SKM-1 (cell line): ENCODE measurements around the gene ANKRD13D.
"Not testable (repeated sequence)": the region's sequence is repeated elsewhere in the genome, so short reads cannot be mapped to it uniquely, and the experiment has no call there.

Source experiments
- DNase-seq: peaks from one replicate; lab custom pipeline; 2025; ENCODE audit not compliant: unreplicated experiment; lab: John Stamatoyannopoulos, UW

ANKRD13D gene

GRCh38 chr11:67317205-67317887, 28.2 kb downstream of the ANKRD13D start:
- DNase-seq = peak; percentile 91

- no peak for DNase-seq
Measured at GRCh38 chr11:67317888-67318555, 28.9 kb downstream of the ANKRD13D start.

GRCh38 chr11:67318876-67319275, 29.8 kb downstream of the ANKRD13D start:
- not testable (repeated sequence) for DNase-seq

- no peak for DNase-seq
Measured at GRCh38 chr11:67320011-67320410, 30.9 kb downstream of the ANKRD13D start.

GRCh38 chr11:67320691-67321090, 31.6 kb downstream of the ANKRD13D start:
- DNase-seq = no peak

- no peak for DNase-seq
Measured at GRCh38 chr11:67321313-67321871, 32.3 kb downstream of the ANKRD13D start.

- DNase-seq = no peak
Measured at GRCh38 chr11:67322049-67322448, 32.9 kb downstream of the ANKRD13D start.

GRCh38 chr11:67323526-67323925, 34.4 kb downstream of the ANKRD13D start:
- DNase-seq = no peak

- no peak for DNase-seq
Measured at GRCh38 chr11:67332081-67332691, 43.1 kb downstream of the ANKRD13D start.

- DNase-seq = no peak
Measured at GRCh38 chr11:67337257-67337656, 48.2 kb downstream of the ANKRD13D start.

- no peak for DNase-seq
Measured at GRCh38 chr11:67344264-67344663, 55.2 kb downstream of the ANKRD13D start.

- no peak for DNase-seq
Measured at GRCh38 chr11:67345247-67345919, 56.3 kb downstream of the ANKRD13D start.

- peak; percentile 54 for DNase-seq
Measured at GRCh38 chr11:67345920-67346819, 57.1 kb downstream of the ANKRD13D start.

- no peak for DNase-seq
Measured at GRCh38 chr11:67347964-67348749, 59.1 kb downstream of the ANKRD13D start.

- no peak for DNase-seq
Measured at GRCh38 chr11:67349036-67349435, 59.9 kb downstream of the ANKRD13D start.

GRCh38 chr11:67349457-67349856, 60.4 kb downstream of the ANKRD13D start:
- no peak for DNase-seq

- no peak for DNase-seq
Measured at GRCh38 chr11:67349928-67350465, 60.9 kb downstream of the ANKRD13D start.

GRCh38 chr11:67351275-67352005, 62.3 kb downstream of the ANKRD13D start:
- peak; percentile 56 for DNase-seq
